GM18498 (cell line): ENCODE results near the gene REEP1.
"Not testable (repeated sequence)": the region's sequence is repeated elsewhere in the genome, so short reads cannot be mapped to it uniquely, and the experiment has no call there.

ENCODE experiments used
- ATAC-seq: cut with Tn5 transposase; IDR thresholded peaks from one replicate; pipeline ENCODE4 v1.9.1; 2021; ENCODE audit warnings: mild to moderate bottlenecking, moderate library complexity; ENCODE audit not compliant: unreplicated experiment

Gene REEP1

DNA sequence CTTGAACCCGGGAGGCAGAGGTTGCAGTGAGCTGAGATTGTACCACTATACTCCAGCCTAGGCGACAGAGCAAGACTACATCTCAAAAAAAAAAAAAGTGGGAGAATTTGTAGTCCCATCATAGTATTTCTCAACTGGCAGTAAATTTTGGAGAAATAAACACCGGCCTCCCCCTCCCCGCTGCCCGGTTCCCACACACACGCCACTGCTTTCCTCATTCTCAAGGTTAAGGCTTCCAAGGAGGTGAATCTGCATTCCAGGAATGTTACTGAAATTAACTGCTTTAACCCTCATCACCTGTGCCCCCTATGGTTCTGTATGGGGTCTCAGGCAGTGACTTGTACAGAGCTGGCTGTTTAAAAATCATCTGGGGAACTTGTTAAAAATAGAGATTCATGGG lies 88.2 kb downstream of the REEP1 start:
- ATAC-seq, result no peak

DNA sequence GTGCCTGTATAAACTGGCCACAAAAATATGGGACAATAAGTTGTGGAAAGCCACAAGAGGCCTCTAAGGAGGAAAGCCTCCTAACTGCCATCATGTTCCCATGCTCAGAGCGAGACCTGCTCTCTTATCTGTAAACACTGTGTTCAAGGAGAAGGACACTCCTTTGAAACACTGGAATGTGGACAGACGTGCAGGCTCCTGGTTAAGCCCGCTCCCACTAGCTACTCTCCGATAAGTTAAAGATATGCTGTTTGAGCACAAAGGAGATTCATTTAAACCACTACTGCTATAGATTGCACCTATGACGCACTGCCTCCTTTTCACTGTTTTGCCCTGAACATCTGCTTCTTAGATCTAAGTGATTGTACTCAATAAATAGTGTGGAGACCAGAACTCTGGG lies 92.2 kb downstream of the REEP1 start:
- ATAC-seq, result not testable (repeated sequence)

GRCh38 chr2:86244781-86245180 lies 92.6 kb downstream of the REEP1 start:
- not testable (repeated sequence) for ATAC-seq

DNA sequence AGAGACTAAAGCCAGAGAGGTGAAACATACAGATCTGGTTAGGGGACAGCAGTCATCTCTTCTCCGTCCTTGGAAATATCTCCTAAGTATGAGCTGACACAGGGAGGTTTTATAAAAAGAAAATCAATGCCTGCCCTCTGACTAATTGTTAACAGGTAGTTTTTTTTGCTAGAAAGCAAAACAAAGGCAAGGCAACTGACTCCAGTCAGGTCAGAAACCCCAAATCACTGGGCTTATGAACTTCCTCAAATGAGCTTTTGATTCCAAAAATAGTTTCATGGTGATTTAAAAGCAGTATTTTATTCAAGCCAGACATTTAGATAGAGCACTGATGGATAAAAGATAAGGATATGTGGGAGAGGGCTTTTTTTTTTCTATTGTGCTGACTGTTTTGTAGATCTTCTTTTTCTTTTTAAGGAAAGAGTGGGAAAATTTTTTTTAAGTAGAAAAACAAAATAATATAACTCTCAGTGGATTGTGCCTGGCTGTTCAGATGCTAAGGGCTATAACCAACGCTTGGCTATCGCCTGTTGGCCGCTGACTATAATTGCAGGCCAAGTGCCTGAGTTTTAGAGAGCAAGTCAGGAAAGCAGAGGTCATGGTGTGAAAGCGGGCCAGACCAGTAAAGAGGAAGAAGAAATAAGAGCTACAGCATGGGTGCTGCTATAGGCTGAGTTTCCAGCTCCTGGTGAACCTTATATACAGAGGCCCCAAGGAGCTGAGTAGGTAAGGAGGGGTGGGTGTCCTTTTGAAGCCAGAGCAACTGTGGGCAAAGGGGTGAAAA lies 93.3 kb downstream of the REEP1 start:
- no peak for ATAC-seq

DNA sequence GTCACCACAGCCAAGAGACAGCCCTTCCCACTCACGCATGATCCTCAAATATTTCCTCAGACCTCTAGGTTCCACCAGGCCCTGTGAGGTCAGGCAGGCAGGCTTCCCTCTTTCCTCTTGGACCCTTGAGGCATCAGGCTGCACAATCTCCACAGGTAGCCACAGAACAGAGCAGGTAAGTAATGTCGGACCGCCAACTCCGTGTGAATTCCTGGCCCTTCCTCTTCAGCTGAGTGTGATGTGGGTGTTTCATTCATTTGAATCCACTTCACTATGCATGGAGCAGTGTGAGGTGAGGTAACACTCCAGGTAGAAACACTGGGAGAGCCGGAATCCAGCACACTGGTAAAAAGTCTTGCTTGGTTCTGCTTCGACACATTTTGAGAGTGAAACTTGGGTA lies 94.2 kb downstream of the REEP1 start:
- no peak for ATAC-seq

DNA sequence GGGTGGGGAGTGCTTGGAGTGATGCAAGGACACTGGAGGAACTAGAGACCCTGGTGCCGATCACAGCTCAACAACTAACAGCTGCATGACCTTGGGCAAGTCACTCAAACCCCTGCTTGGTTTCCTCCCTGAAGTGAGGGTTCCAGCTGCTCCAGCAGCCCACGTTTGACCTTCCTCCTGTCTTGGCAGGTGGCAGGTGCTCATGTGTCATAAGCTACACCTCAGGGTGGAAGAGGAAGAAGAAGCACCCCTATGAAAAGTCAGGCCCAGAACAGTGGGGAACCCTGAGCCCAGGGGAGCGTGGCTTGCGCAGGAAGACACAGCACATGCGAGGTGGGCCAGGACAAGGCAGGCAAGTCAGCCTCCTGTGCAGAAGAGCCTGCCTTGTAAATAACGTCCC lies 95.8 kb downstream of the REEP1 start:
- ATAC-seq, result no peak

DNA sequence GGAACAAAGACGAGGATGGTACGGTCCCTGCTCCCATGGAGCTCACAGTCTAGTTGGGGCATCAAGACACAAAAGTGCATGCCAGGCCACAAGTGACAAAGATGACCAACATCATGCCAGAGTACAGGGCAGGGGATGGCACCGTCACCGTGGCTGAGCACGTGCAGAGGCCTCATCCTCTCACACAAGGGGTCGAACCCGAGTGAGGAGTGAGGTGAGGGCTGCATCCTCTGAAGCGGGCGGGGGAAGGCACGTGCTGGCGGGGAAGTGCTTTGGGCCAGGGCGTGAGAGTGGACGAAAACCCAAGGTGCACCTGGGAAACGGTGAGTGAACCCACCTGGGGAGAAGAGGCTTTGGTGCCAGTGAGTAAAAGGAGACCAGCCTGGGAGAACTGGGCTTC lies 97.2 kb downstream of the REEP1 start:
- ATAC-seq, result no peak

DNA sequence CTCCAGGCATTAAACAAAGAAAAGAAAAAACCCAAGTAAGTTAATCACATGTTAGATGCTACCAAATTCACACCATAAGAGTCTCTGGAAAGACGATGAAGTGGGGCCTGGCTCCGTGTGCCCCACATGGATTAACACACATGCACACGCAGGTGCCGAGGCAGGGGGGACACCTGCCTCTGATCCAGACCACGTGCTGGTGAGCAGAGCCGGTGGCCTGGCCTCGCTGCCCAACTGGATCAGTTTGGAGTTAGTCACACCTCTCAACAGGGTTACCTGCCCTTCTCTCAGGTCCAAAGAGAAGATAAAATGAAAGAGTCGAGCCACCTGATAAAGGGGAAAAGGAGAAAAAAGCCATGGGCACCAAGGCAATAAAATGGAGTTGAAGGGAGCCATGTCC lies 97.7 kb downstream of the REEP1 start:
- no peak for ATAC-seq

DNA sequence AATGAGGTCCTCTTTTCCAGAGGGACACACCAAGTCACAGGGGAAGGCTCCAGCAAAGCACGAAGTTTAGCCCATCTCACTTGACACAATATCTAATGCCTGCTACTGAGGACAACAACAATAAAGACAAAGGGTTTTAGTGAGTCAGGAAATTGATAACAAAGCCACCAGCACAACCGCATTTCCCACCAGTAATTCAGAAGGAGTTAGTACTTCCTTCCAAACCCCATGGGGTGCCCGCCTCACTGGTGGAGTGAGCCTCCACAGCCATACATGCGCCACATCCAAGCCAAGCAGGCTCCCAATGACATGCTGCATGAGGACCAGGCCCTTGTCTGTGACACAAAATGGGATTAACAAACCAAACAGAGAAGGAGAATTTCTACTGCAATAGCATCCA lies 98.1 kb downstream of the REEP1 start:
- ATAC-seq, result no peak

- peak; percentile 89 for ATAC-seq
These were observed 99.1 kb downstream of the REEP1 start for GRCh38 chr2:86238354-86238753.

GRCh38 chr2:86237172-86237571 lies 100.3 kb downstream of the REEP1 start:
- ATAC-seq, result no peak

- no peak for ATAC-seq
These were observed 102.0 kb downstream of the REEP1 start for GRCh38 chr2:86235196-86235980.

- no peak for ATAC-seq
These were observed 102.8 kb downstream of the REEP1 start for GRCh38 chr2:86234563-86235131.

- ATAC-seq, result no peak
These were observed 104.0 kb downstream of the REEP1 start for GRCh38 chr2:86233436-86233835.

GRCh38 chr2:86232910-86233309 lies 104.5 kb downstream of the REEP1 start:
- no peak for ATAC-seq

DNA sequence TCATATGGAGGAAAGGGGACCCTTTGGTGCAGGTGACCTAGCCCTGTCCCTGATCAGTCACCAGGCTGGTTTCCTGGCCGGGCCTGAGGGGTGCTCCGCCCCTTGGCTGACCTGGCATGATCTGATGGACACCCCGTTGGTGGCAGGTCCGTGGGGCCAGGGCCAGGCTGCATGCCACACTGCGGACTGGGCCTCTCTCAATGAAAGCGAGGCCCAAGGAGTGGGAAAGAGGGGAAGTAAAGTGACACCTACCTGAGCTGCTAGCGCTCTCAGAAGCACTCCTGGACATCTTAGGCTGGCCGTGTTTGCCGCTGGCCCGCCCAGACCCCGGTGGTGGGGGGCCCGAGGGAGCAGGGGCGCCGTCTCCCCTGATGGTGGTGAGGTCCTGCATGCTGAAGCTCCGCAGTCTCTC lies 105.0 kb downstream of the REEP1 start:
- no peak for ATAC-seq

DNA sequence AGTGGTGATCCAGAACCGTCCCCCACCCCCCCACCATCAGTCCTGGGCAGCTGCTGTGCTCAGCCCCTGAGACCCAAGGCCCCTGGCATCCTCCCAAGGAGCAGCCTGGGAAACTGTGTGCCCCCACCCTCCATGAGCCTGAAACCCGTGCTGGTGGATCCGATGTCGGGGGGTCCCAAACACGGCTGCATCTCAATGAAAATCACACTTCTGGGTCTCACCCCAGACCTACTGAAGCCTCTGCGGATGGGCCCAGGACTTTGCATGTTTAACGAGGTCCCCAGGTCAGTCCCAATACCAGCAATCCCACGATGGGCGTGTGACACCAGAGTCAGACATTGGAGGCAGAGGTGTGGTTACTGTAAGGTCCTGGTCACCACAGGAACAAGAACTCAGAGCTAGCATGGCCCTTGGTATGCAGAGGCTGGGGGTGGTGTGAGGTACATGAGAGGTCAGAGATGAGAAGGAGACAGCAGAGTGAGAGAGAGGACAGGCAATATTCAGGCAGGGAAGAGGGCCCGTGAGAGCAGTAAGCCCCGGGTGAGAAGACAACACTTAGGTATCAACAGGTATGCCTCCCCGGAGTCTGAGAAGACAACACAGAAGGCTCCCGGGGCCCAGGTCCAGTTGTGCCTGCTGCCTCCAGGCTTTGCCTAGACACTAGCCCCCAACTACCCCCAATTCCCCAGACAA lies 105.6 kb downstream of the REEP1 start:
- no peak for ATAC-seq

DNA sequence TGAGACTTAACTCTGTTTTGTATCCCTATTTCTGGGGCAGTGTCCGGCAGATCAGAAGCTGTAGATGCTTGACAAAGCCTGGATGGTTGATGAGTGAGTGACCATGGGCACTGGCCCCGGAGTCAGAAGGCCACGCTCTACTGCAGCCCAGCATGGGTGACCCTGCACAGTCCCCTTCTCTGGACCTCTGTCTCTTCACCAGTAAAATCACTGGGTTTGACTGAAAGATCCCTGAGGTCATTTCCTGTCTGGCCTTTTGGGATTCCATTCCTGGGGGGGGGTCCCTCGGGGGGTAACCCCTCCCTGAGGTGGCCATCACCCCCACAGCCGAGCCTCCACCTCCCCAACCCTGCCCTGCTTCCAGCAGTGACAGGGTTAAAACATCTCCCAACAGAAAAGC lies 106.5 kb downstream of the REEP1 start:
- no peak for ATAC-seq

GRCh38 chr2:86229221-86229620 lies 108.2 kb downstream of the REEP1 start:
- no peak for ATAC-seq

- not testable (repeated sequence) for ATAC-seq
These were observed 108.9 kb downstream of the REEP1 start for GRCh38 chr2:86228574-86228973.

GRCh38 chr2:86227685-86228084 lies 109.7 kb downstream of the REEP1 start:
- no peak for ATAC-seq
